ENCODE results near the gene FNDC3B. TPM values are rescaled to one million over a fixed set of nuclear protein-coding genes. Genes with fewer than 3 reads are reported as not detected.

Gene FNDC3B
- total RNA-seq, 1 donor from 2014 or later, result 29.5 TPM

DNA sequence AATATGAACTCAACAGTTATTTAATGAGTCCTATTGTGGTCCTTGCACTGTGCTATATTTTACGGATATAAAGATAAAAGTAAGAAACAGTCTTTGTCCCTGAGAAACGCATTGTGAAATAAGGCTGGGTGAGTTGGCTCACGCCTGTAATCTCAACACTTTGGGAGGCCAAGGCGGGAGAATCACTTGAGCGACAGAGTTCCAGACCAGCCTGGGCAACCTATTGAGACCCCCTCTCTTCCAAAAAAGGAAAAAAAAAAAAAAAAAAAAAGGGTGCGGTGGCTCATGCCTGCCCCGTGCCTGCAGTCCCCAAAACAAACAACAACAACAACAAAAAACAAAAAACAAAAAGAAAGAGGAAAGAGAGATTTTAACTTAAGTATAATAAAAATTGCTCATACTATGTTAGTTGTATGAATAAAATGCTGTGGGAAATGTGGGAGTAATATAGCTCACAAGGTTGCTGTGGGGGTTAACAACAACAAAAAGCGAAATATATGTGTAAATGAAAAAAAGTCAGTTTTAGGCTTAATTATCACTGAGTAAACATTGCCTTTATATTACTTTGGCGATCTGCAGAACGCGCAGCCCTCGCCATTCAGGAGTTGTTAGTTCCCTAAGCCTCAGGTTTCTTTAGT lies 461 bp upstream of the FNDC3B start:
- Mint-ChIP-seq H3K27me3 (ENCODE audit: insufficient read depth, low read depth) (peaks cover 8% of the 10 kb centered on the region), H3K27ac (peak overlapping the region; percentile 94), H3K36me3 (peaks cover 11% of the 10 kb centered on the region), H3K4me3 (peak overlapping the region; percentile 97), H3K9me3 (no peaks in the 10 kb centered on the region), H3K4me1 (peaks cover 46% of the 10 kb centered on the region)
- Histone ChIP-seq H3K4me3 (peak overlapping the region; percentile 83), H3K36me3 (no peaks in the 10 kb centered on the region), H3K9me3 (ENCODE audit: low read depth) (no peaks in the 10 kb centered on the region), H3K27me3 (no peaks in the 10 kb centered on the region), H3K4me2 (peak overlapping the region; percentile 68), H4K20me1 (ENCODE audit: low read depth) (peaks cover 15% of the 10 kb centered on the region), H3K4me1 (peaks cover 11% of the 10 kb centered on the region), H3K79me2 (ENCODE audit: low read depth) (peaks cover 43% of the 10 kb centered on the region), H3K27ac (no peak overlapping the region), H3F3A (ENCODE audit: low read depth) (no peaks in the 10 kb centered on the region), H2AFZ (replicated peaks) (peak overlapping the region; percentile 35), H3K9ac (no peak overlapping the region)
- TF ChIP-seq, protein P1, sequence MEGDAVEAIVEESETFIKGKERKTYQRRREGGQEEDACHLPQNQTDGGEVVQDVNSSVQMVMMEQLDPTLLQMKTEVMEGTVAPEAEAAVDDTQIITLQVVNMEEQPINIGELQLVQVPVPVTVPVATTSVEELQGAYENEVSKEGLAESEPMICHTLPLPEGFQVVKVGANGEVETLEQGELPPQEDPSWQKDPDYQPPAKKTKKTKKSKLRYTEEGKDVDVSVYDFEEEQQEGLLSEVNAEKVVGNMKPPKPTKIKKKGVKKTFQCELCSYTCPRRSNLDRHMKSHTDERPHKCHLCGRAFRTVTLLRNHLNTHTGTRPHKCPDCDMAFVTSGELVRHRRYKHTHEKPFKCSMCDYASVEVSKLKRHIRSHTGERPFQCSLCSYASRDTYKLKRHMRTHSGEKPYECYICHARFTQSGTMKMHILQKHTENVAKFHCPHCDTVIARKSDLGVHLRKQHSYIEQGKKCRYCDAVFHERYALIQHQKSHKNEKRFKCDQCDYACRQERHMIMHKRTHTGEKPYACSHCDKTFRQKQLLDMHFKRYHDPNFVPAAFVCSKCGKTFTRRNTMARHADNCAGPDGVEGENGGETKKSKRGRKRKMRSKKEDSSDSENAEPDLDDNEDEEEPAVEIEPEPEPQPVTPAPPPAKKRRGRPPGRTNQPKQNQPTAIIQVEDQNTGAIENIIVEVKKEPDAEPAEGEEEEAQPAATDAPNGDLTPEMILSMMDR (IDR thresholded peaks at IDR 0.05), result no peak
- TF ChIP-seq EZH2phosphoT487 (IDR thresholded peaks at IDR 0.05) (no peak), EZH2 (IDR thresholded peaks at IDR 0.05) (no peak)
- DNase-seq (ENCODE audit: low spot score), result peak; percentile 21

DNA sequence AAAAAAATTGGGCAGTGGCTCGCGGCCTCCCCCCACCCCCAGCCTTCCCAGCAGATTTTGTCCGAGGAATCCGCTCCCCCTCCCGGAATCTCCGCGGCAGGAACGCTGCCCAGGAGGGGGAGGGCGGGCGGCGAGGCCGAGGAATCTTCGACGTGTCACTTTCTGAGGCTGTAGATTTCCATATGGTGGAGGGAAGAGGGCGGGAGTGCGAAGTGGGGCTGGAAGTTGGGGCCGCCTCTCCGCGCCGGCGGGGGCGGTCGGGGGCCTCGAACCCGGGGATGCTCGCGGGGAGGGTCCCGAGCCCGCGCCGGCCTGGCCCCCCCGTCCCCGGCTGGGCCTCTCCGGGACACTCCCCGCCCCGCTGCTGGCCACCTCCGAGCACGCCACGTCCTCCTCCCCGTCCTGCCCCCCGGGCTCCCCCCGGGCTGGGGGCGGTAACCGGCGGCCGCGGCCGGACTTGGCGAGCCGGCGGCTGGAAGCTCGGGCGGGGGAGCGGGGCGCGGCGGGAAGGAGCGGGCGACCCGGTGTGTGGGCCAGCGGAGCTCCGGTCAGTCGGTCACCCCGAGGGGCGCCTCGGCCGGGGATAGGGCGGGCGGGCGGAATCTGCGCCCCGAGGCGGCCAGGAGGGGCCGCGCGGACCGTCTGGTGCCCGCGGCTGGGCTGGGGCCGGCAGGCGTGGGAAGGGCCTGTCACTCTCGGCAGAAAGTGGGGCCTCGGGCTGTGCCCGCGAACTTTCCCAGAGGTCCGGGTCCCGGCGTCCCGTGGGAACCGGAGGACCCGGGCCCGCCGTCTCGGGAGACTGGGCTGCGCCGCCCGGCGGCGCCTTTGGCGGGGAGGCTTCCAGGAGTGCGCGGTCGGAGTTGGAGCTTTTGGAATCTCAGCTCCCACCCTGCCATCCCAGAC lies 951 bp downstream of the FNDC3B start:
- peak overlapping the region; percentile 46 for H2AFZ ChIP-seq (replicated peaks)

More for the DNA sequence above, 951 bp downstream of the FNDC3B start:
- H4K20me1 ChIP-seq (ENCODE audit: low read depth), result peaks cover 26% of the 10 kb centered on the region
- Mint-ChIP-seq H3K9me3 (no peaks in the 10 kb centered on the region), H3K4me1 (peaks cover 54% of the 10 kb centered on the region), H3K36me3 (peaks cover 13% of the 10 kb centered on the region), H3K4me3 (peak overlapping the region; percentile 97), H3K27me3 (ENCODE audit: insufficient read depth, low read depth) (peaks cover 8% of the 10 kb centered on the region), H3K27ac (peak overlapping the region; percentile 88)
- no peaks in the 10 kb centered on the region for H3K9me3 ChIP-seq (ENCODE audit: low read depth)
- peak overlapping the region; percentile 83 for H3K4me3 ChIP-seq
- H3F3A ChIP-seq (ENCODE audit: low read depth), result no peaks in the 10 kb centered on the region
- TF ChIP-seq EZH2phosphoT487 (IDR thresholded peaks at IDR 0.05) (no peak), EZH2 (IDR thresholded peaks at IDR 0.05) (no peak)
- TF ChIP-seq, protein P1 (IDR thresholded peaks at IDR 0.05), result no peak
- peaks cover 19% of the 10 kb centered on the region for H3K4me1 ChIP-seq
- H3K36me3 ChIP-seq, result no peaks in the 10 kb centered on the region
- H3K79me2 ChIP-seq (ENCODE audit: low read depth), result peaks cover 58% of the 10 kb centered on the region
- H3K27ac ChIP-seq, result peak overlapping the region; percentile 89
- H3K27me3 ChIP-seq, result no peaks in the 10 kb centered on the region
- H3K4me2 ChIP-seq, result peak overlapping the region; percentile 80
- H3K9ac ChIP-seq, result peak overlapping the region; percentile 88
- DNase-seq (ENCODE audit: low spot score), result peak; percentile 86

Data from neural progenitor cell (in vitro differentiated cells).